ENCODE measurements around the gene SCYGR2.

Gene SCYGR2

DNA sequence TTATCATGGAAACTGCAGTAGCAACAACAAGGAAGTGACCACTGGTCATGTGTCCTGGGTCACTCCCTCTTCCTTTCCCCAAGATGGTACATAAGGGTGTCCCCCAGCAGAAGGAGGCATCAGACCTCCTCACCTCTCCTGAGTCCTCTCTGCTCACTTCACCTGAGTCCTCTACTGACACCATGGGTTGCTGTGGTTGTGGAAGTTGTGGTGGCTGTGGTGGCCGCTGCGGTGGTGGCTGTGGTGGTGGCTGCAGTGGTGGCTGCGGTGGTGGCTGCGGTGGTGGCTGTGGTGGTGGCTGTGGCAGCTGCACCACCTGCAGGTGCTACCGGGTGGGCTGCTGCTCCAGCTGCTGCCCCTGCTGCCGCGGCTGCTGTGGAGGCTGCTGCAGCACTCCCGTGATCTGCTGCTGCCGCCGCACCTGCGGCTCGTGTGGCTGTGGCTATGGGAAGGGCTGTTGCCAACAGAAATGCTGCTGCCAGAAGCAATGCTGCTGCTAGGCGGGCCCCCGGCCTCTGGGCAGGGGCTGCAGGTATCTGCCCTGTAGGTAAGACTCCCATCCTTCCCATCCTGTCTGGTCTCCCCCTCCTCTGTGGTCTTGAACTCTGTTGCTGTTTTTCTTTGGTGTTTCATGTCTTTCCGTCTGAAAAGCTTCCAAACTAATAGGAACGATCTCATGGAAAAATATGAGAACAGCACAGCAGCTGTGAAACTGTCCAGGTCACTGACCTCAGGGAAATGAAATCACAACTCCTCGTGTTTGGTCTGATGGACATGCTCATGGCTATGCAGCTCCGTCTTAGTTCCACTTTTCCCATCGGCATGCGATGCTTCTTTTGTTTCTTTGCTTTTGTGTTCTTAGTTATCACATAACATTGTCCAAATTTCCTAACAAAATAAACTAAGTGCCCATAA, 18.9 kb downstream of the SCYGR2 start, which contains the start of gene SCYGR4:
Gene SCYGR4 (plus strand): TSS at position 183 of the 915 bp plus-strand sequence. CDS start 0 bp downstream, at position 183.
- no peak within 1 kb of the TSS for H3K27ac ChIP-seq
- TF ChIP-seq ZFX (IDR thresholded peaks at IDR 0.05; ENCODE audit: borderline replicate concordance) (no peak), CTCF (IDR thresholded peaks at IDR 0.05) (no peak)

- TF ChIP-seq ZFX (IDR thresholded peaks at IDR 0.05; ENCODE audit: borderline replicate concordance) (no peak), CTCF (IDR thresholded peaks at IDR 0.05) (no peak)
- no peak overlapping the region for H3K27ac ChIP-seq
Observed at GRCh38 chr2:227623226-227623625, 24.5 kb downstream of the SCYGR2 start.

GRCh38 chr2:227625420-227625819, 26.7 kb downstream of the SCYGR2 start:
- H3K27ac ChIP-seq: no peak overlapping the region
- TF ChIP-seq CTCF (IDR thresholded peaks at IDR 0.05): no peak
- TF ChIP-seq ZFX (IDR thresholded peaks at IDR 0.05; ENCODE audit: borderline replicate concordance): no peak

- H3K27ac ChIP-seq: no peak overlapping the region
- TF ChIP-seq ZFX (IDR thresholded peaks at IDR 0.05; ENCODE audit: borderline replicate concordance): no peak
- TF ChIP-seq CTCF (IDR thresholded peaks at IDR 0.05): no peak
Observed at GRCh38 chr2:227626580-227627151, 28.0 kb downstream of the SCYGR2 start.

DNA sequence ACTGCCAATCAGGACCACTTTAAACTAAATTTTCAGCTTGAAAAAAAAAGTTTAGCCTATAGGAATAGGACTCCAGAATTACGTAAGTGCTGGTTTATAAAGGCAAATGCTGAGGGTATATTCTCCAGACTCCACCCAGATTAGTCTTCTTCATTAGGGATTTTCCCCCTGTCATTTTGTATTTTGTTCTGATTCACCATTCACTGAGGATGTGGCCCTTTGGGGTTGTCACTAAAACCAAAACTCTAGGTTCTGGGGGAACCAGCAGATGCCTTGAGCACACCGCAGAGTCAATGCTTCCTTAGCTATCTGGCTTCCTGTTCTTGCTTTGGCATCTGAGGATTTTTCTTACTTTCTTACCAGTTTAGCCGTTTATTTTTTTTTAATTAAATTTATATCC, 29.1 kb downstream of the SCYGR2 start:
- TF ChIP-seq ZFX (IDR thresholded peaks at IDR 0.05; ENCODE audit: borderline replicate concordance): no peak
- TF ChIP-seq CTCF (IDR thresholded peaks at IDR 0.05): no peak
- no peak overlapping the region for H3K27ac ChIP-seq

DNA sequence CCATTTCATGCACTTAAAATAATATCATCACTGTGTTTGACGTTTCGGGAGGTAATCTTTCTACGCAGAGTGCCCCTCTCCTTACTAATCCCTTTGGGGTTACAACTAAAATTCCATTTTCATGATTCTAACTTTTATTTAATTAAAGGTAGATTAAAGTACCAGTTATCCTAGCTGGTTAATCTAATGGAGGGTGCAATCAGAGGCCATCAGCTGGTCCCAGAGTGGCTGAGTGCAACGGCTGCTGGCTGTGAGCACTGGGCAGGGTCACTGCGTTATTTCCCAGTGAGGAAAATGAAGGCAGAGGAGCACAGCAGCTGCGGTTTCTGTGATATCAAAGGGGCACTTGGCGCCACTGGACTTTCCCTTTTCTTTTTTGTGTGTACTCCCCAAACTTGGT, 30.7 kb downstream of the SCYGR2 start:
- TF ChIP-seq ZFX (IDR thresholded peaks at IDR 0.05; ENCODE audit: borderline replicate concordance): no peak
- TF ChIP-seq CTCF (IDR thresholded peaks at IDR 0.05): no peak
- no peak overlapping the region for H3K27ac ChIP-seq

GRCh38 chr2:227630322-227630721, 31.6 kb downstream of the SCYGR2 start:
- no peak for TF ChIP-seq ZFX (IDR thresholded peaks at IDR 0.05; ENCODE audit: borderline replicate concordance)
- no peak for TF ChIP-seq CTCF (IDR thresholded peaks at IDR 0.05)
- H3K27ac ChIP-seq: no peak overlapping the region

Measured in 22Rv1 (cell line).